GM12878 (cell line): Measurements from ENCODE around the gene ZSWIM3.

Experiments
- CHD1 ChIP-seq: IDR thresholded peaks from 2 replicates; pipeline ENCODE4 v1.6.1; 2012; ENCODE audit warnings: low read depth, low read length, improper control_type of control experiment
- ESRRA ChIP-seq: IDR thresholded peaks from 2 replicates; pipeline ENCODE4 v1.6.1; 2012; ENCODE audit warnings: mild to moderate bottlenecking, low read length, improper control_type of control experiment
- EZH2 ChIP-seq: IDR thresholded peaks from 2 replicates; pipeline ENCODE4 v1.6.1; 2012; ENCODE audit warnings: low read depth, mild to moderate bottlenecking, control low read depth, inconsistent platforms, low read length, borderline replicate concordance; ENCODE audit not compliant: control insufficient read depth
- FOXM1 ChIP-seq: IDR thresholded peaks from 2 replicates; pipeline ENCODE4 v1.6.1; 2012; ENCODE audit warnings: low read depth, mild to moderate bottlenecking, inconsistent platforms, low read length, moderate library complexity
- POLR2AphosphoS5 ChIP-seq: IDR thresholded peaks from 2 replicates; pipeline ENCODE4 v1.6.1; 2011; ENCODE audit warnings: mild to moderate bottlenecking, low read length, inconsistent platforms
- RFX5 ChIP-seq: IDR thresholded peaks from 2 replicates; pipeline ENCODE4 v1.6.1; 2011; ENCODE audit warnings: low read depth, low read length, improper control_type of control experiment
- YY1 ChIP-seq: IDR thresholded peaks from 2 replicates; pipeline ENCODE4 v1.6.1; 2011; ENCODE audit warnings: low read depth, mild to moderate bottlenecking, low read length
- TF ChIP-seq, protein P1 (sequence below): IDR thresholded peaks from 2 replicates; pipeline ENCODE4 v1.6.1; 2011; ENCODE audit warnings: low read depth, low read length, improper control_type of control experiment, borderline replicate concordance
- TF ChIP-seq, protein P2 (sequence below): fragments of 450-650 bp; IDR thresholded peaks from 2 replicates; pipeline ENCODE4 v1.6.1; 2014; ENCODE audit warnings: mild to moderate bottlenecking

DNA sequence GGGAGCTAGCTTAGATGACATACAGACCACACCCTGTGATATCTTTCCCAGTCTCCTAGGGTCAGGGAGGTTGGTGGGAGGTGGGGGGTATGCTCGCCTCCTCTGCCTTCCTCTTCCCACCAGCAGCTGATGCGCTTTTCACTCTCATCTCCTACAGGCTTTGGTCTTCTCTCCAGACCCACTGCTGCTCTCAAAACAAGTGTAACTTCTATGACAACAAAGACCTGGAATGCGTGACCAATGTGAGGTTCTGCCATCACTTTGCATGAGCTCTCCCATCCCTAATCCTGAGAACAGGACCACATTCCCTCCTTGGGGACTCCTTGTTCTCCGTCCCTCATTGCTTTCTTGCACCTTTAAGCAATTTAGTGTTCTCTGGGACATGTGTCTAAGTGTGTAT, 36.4 kb downstream of the ZSWIM3 start:
- TF ChIP-seq CHD1: no peak
- no peak for TF ChIP-seq FOXM1
- TF ChIP-seq, protein P1, sequence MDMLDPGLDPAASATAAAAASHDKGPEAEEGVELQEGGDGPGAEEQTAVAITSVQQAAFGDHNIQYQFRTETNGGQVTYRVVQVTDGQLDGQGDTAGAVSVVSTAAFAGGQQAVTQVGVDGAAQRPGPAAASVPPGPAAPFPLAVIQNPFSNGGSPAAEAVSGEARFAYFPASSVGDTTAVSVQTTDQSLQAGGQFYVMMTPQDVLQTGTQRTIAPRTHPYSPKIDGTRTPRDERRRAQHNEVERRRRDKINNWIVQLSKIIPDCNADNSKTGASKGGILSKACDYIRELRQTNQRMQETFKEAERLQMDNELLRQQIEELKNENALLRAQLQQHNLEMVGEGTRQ: no peak
- TF ChIP-seq ESRRA: no peak
- no peak for TF ChIP-seq EZH2
- no peak for TF ChIP-seq RFX5
- TF ChIP-seq YY1: no peak
- no peak for TF ChIP-seq POLR2AphosphoS5
- TF ChIP-seq, protein P2, sequence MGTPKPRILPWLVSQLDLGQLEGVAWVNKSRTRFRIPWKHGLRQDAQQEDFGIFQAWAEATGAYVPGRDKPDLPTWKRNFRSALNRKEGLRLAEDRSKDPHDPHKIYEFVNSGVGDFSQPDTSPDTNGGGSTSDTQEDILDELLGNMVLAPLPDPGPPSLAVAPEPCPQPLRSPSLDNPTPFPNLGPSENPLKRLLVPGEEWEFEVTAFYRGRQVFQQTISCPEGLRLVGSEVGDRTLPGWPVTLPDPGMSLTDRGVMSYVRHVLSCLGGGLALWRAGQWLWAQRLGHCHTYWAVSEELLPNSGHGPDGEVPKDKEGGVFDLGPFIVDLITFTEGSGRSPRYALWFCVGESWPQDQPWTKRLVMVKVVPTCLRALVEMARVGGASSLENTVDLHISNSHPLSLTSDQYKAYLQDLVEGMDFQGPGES: no peak
